Measurements from ENCODE around the gene PRTN3.

The PRTN3 gene

DNA sequence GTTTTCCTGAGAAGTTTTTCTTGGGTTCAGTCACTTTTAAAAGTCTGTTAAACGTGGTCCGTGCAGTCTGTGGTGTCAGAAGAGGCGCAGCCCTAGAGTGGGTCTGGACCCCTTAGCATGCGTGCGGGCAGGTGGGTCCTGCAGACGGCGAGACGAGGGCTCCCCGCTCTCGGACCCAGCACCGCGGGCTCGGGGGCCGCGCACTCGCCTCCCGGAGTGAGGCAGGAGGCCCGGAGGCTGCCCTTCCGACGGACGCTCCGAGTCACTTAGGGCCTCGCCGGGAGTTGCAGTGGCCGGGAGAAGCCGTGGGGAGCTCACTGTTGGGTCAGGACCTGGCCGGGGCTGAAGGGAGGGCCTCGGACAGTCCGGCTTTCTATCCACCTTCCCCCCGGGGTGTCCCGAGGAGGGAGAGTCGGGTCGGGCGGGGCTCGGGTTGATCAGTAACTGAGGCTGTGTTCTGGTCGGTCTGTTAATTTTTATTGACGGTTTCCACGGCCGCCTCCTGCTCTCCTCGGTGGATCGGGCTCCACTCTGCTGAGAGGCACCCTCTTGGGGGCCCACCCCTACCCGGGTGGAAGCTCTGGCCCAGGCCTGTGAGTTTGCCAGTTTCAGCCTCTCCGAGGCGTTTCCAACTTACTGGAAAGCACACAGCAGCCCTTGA is 42.3 kb upstream of the PRTN3 start:
- Histone ChIP-seq H3K36me3 (ENCODE audit: control insufficient read depth, insufficient read depth, low read length) (peaks cover 37% of the 10 kb centered on the region), H3K27me3 (replicated peaks; ENCODE audit: control insufficient read depth, insufficient read depth, low read length) (no peaks in the 10 kb centered on the region), H3K4me3 (replicated peaks; ENCODE audit: low read depth, low read length) (peak overlapping the region; percentile 96)
- TF ChIP-seq, protein P1, sequence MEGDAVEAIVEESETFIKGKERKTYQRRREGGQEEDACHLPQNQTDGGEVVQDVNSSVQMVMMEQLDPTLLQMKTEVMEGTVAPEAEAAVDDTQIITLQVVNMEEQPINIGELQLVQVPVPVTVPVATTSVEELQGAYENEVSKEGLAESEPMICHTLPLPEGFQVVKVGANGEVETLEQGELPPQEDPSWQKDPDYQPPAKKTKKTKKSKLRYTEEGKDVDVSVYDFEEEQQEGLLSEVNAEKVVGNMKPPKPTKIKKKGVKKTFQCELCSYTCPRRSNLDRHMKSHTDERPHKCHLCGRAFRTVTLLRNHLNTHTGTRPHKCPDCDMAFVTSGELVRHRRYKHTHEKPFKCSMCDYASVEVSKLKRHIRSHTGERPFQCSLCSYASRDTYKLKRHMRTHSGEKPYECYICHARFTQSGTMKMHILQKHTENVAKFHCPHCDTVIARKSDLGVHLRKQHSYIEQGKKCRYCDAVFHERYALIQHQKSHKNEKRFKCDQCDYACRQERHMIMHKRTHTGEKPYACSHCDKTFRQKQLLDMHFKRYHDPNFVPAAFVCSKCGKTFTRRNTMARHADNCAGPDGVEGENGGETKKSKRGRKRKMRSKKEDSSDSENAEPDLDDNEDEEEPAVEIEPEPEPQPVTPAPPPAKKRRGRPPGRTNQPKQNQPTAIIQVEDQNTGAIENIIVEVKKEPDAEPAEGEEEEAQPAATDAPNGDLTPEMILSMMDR (IDR thresholded peaks at IDR 0.05; ENCODE audit: insufficient read depth, low read length, poor library complexity, severe bottlenecking): no peak
- DNase-seq (ENCODE audit: extremely low read depth, insufficient read length): no peak

DNA sequence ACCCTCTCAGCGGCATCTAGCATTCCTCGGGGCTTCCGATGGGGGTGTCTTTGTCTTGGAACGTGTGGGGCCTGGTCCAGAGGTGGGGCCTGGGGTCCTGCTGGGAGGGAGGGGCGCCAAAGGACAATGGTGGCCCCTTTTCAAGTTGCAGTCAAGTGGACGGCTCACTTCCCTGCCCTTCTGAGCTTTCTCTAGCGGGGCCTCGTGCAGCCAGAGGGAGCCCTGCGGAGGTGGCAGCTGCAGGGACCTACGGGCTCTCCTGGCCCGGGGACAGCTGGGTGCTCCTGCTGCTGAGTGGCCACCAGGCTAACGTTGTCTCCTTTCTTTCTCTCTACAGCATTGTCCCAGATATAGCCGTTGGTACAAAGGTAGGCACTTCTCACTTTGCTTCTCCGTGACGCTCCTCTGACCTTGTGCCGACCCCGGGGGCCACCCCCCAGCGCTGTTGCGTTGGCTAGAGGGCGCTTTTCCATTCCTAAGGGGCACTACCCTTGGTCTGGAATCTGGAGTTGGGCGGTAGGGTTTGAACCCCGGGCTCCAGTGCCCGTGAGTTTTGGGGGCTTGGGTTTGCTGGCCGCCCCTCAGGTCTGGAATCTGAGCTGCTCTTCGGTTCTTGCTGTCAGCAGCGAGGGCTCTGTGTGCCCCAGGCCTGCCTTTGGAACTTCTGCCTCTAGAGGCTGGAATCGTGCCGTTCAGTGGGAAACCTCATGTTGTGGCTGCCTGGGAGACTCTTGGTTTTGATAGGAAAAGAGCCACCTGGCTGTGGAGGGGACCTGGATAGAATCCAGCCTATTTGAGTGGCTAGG is 41.5 kb upstream of the PRTN3 start:
- TF ChIP-seq, protein P1 (IDR thresholded peaks at IDR 0.05; ENCODE audit: insufficient read depth, low read length, poor library complexity, severe bottlenecking): peak; percentile 11
- DNase-seq (ENCODE audit: extremely low read depth, insufficient read length): no peak
- H3K36me3 ChIP-seq (ENCODE audit: control insufficient read depth, insufficient read depth, low read length): peaks cover 43% of the 10 kb centered on the region

DNA sequence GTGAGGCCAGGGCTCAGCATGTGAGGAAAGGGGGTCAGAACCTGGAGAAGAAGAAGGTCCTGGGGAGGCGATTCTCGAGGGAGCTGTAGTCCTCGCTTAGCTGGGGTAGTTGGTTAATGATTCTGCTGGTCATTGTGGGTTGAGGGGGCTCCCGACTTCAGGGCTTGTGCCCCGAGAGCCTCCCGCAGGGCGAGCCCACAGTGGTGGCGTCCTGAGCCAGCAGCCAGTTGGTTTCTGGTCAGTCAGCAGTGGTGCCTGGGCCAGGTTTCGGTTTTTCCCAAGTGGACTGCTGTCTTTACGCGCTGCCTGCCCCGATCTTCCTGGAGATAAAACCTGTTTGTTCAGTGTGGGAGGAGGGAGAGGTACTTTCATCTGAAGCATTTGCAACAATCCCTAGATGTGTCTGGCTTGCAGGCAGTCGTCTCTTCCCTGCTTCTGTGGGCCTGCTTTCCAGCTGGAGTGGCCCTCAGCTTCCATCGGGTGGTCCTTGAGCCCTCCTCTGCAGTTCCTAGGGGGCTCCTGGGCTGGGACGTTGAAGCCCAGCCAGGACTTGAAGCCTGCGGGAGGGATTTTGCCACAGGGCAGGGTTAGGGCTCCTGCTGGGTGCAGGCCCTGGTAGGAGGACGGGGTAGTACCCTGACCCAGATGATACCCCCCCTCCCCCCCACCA is 40.3 kb upstream of the PRTN3 start:
- TF ChIP-seq, protein P1 (IDR thresholded peaks at IDR 0.05; ENCODE audit: insufficient read depth, low read length, poor library complexity, severe bottlenecking): no peak
- H3K27me3 ChIP-seq (replicated peaks; ENCODE audit: control insufficient read depth, insufficient read depth, low read length): no peaks in the 10 kb centered on the region
- no peak for DNase-seq (ENCODE audit: extremely low read depth, insufficient read length)
- H3K4me3 ChIP-seq (replicated peaks; ENCODE audit: low read depth, low read length): peak overlapping the region; percentile 19
- peaks cover 54% of the 10 kb centered on the region for H3K36me3 ChIP-seq (ENCODE audit: control insufficient read depth, insufficient read depth, low read length)

More for the DNA sequence above, 41.5 kb upstream of the PRTN3 start:
- Histone ChIP-seq H3K4me3 (replicated peaks; ENCODE audit: low read depth, low read length) (peak overlapping the region; percentile 96), H3K27me3 (replicated peaks; ENCODE audit: control insufficient read depth, insufficient read depth, low read length) (no peaks in the 10 kb centered on the region)

DNA sequence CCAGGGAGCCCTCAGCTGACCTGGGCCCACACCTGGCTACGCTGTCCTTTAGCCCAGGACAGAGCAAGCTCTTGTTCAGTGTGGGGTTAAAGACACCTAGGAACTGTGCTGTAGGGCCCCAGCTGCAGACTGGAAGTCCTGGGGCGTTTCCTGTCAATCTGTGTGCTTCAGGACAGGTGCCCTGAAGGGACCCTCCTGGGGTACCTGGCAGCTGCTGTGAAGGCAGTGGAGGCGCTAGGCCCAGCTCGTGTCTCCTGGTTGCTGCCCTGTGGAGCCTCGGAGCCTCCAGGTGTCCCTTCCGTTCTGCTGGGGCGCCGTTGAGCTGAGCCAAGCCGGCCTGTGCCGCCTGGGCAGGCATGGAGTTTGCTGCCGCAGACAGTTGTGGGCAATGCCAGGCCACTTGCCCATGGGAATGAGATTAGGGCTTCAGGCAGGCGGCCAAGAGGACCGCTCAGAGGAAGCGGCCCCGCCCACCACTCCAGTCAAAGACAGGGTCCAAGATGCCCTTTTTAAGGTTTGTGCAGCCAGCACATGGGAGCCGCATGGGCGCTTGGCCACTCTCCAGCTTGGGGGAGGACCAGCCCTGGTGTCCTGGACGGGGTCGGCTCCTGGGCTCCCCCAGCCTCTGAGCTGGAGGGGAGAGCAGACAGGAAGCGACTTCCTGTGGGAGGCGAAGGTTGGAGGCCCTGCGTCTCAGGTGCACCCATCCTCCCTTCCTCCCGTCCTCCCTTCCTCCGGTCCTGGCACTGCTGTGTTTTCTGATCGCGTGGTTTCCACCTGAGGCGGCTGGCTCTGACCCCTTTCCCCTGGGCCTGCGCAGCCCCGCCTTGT is 39.6 kb upstream of the PRTN3 start:
- DNase-seq (ENCODE audit: extremely low read depth, insufficient read length): no peak
- Histone ChIP-seq H3K36me3 (ENCODE audit: control insufficient read depth, insufficient read depth, low read length) (peaks cover 56% of the 10 kb centered on the region), H3K4me3 (replicated peaks; ENCODE audit: low read depth, low read length) (no peak overlapping the region), H3K27me3 (replicated peaks; ENCODE audit: control insufficient read depth, insufficient read depth, low read length) (no peaks in the 10 kb centered on the region)
- TF ChIP-seq, protein P1 (IDR thresholded peaks at IDR 0.05; ENCODE audit: insufficient read depth, low read length, poor library complexity, severe bottlenecking): no peak

DNA sequence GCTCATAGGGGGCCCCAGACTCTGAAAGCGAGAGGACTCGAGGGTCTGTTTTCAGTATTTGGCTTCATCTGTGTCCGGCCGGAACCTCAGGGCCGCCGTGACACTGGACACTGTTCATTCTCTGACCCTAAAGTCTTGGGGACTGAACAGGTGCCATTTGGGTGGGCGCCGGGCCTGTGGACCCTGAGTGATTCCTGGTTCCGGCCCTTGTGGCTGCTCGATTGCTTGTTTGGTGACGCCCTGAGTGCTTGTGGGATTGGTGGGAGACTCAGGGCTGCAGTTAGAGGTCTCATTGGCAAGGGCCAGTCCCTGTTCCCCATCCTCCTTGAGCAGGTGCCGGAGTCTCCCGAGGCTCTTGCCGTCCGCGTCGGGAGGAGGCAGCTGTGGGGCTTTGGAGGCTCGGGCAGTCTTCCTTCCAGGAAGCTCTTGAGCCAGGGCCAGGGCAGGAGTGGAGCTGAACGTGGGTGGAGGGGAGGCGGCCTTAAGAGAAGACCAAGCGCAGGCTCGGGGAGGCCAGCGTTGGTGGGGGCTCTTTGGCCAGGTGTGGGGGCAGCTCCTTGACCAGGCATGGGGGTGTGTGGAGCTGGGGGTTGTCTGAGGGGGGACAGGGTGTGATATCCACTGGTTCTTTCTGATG is 38.8 kb upstream of the PRTN3 start:
- Histone ChIP-seq H3K27me3 (replicated peaks; ENCODE audit: control insufficient read depth, insufficient read depth, low read length) (no peaks in the 10 kb centered on the region), H3K4me3 (replicated peaks; ENCODE audit: low read depth, low read length) (no peak overlapping the region), H3K36me3 (ENCODE audit: control insufficient read depth, insufficient read depth, low read length) (peaks cover 62% of the 10 kb centered on the region)
- no peak for DNase-seq (ENCODE audit: extremely low read depth, insufficient read length)
- TF ChIP-seq, protein P1 (IDR thresholded peaks at IDR 0.05; ENCODE audit: insufficient read depth, low read length, poor library complexity, severe bottlenecking): no peak

Measured in GM06990 (cell line).